WTC11 (cell line): ENCODE data around the gene ZFYVE28.

Experiments
- ESRRA ChIP-seq: sonication (generic); formaldehyde crosslinking; IDR thresholded peaks from 2 replicates; pipeline ENCODE4 v1.8.1; 2022; ENCODE audit warnings: mild to moderate bottlenecking, missing genetic modification reagents, borderline replicate concordance
- RELA ChIP-seq: sonication (generic); formaldehyde crosslinking; IDR thresholded peaks from 2 replicates; pipeline ENCODE4 v1.8.1; 2022; ENCODE audit warnings: missing genetic modification reagents, mild to moderate bottlenecking, borderline replicate concordance
- TF ChIP-seq, protein P1 (sequence below): fragments of 200-600 bp; IDR thresholded peaks from 2 replicates; pipeline ENCODE4 v1.8.0; 2022; ENCODE audit warnings: antibody characterized with exemption
- TF ChIP-seq, protein P2 (sequence below): sonication (generic); formaldehyde crosslinking; IDR thresholded peaks from 2 replicates; pipeline ENCODE4 v1.8.0; 2022; ENCODE audit warnings: mild to moderate bottlenecking, missing genetic modification reagents
- TF ChIP-seq, protein P3 (sequence below): sonication (generic); formaldehyde crosslinking; IDR thresholded peaks from 2 replicates; pipeline ENCODE4 v1.8.0; 2022; ENCODE audit warnings: missing genetic modification reagents
- TF ChIP-seq, protein P4 (sequence below): sonication (generic); formaldehyde crosslinking; IDR thresholded peaks from 2 replicates; pipeline ENCODE4 v1.8.0; 2022; ENCODE audit warnings: mild to moderate bottlenecking, missing genetic modification reagents

DNA sequence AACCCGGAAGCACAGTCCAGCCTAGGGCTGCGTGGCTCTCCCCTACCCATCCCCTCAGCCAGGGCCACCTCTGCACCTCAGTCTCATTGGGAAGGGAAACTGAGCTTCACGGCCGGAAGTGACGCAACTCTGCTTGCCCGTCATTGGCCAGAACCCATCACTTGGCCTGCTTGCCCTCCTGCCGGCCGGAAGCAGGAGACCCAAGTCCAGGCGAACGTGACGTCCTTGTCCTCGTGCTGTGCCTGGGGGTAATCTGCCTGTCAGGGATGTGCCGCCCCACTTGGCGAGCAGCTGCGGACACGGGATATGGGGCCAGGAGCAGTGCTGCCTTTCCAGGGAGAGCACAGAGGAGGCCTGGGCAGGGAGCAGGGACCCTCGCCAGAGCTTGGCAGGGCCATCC lies 31.2 kb downstream of the ZFYVE28 start:
- TF ChIP-seq, protein P1, sequence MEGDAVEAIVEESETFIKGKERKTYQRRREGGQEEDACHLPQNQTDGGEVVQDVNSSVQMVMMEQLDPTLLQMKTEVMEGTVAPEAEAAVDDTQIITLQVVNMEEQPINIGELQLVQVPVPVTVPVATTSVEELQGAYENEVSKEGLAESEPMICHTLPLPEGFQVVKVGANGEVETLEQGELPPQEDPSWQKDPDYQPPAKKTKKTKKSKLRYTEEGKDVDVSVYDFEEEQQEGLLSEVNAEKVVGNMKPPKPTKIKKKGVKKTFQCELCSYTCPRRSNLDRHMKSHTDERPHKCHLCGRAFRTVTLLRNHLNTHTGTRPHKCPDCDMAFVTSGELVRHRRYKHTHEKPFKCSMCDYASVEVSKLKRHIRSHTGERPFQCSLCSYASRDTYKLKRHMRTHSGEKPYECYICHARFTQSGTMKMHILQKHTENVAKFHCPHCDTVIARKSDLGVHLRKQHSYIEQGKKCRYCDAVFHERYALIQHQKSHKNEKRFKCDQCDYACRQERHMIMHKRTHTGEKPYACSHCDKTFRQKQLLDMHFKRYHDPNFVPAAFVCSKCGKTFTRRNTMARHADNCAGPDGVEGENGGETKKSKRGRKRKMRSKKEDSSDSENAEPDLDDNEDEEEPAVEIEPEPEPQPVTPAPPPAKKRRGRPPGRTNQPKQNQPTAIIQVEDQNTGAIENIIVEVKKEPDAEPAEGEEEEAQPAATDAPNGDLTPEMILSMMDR, result no peak
- TF ChIP-seq, protein P2, sequence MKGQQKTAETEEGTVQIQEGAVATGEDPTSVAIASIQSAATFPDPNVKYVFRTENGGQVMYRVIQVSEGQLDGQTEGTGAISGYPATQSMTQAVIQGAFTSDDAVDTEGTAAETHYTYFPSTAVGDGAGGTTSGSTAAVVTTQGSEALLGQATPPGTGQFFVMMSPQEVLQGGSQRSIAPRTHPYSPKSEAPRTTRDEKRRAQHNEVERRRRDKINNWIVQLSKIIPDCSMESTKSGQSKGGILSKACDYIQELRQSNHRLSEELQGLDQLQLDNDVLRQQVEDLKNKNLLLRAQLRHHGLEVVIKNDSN, result no peak
- TF ChIP-seq, protein P3, sequence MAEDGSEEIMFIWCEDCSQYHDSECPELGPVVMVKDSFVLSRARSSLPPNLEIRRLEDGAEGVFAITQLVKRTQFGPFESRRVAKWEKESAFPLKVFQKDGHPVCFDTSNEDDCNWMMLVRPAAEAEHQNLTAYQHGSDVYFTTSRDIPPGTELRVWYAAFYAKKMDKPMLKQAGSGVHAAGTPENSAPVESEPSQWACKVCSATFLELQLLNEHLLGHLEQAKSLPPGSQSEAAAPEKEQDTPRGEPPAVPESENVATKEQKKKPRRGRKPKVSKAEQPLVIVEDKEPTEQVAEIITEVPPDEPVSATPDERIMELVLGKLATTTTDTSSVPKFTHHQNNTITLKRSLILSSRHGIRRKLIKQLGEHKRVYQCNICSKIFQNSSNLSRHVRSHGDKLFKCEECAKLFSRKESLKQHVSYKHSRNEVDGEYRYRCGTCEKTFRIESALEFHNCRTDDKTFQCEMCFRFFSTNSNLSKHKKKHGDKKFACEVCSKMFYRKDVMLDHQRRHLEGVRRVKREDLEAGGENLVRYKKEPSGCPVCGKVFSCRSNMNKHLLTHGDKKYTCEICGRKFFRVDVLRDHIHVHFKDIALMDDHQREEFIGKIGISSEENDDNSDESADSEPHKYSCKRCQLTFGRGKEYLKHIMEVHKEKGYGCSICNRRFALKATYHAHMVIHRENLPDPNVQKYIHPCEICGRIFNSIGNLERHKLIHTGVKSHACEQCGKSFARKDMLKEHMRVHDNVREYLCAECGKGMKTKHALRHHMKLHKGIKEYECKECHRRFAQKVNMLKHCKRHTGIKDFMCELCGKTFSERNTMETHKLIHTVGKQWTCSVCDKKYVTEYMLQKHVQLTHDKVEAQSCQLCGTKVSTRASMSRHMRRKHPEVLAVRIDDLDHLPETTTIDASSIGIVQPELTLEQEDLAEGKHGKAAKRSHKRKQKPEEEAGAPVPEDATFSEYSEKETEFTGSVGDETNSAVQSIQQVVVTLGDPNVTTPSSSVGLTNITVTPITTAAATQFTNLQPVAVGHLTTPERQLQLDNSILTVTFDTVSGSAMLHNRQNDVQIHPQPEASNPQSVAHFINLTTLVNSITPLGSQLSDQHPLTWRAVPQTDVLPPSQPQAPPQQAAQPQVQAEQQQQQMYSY (CRISPR knock-in tag), result no peak
- TF ChIP-seq ESRRA, result no peak
- no peak for TF ChIP-seq RELA (CRISPR knock-in tag)
- TF ChIP-seq, protein P4, sequence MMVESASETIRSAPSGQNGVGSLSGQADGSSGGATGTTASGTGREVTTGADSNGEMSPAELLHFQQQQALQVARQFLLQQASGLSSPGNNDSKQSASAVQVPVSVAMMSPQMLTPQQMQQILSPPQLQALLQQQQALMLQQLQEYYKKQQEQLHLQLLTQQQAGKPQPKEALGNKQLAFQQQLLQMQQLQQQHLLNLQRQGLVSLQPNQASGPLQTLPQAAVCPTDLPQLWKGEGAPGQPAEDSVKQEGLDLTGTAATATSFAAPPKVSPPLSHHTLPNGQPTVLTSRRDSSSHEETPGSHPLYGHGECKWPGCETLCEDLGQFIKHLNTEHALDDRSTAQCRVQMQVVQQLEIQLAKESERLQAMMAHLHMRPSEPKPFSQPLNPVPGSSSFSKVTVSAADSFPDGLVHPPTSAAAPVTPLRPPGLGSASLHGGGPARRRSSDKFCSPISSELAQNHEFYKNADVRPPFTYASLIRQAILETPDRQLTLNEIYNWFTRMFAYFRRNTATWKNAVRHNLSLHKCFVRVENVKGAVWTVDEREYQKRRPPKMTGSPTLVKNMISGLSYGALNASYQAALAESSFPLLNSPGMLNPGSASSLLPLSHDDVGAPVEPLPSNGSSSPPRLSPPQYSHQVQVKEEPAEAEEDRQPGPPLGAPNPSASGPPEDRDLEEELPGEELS (CRISPR knock-in tag), result no peak
